Heart left ventricle (tissue), 16 donors: Measurements from ENCODE around the gene SLC5A2. TPM values are rescaled to one million over a fixed set of nuclear protein-coding genes. Genes with fewer than 3 reads are reported as not detected.
A peak's percentile ranks its signal among the peaks of the same experiment; 100 is the strongest.

ENCODE experiments used
- ATAC-seq, 4 donors: fragments of 200-7000 bp; cut with Tn5 transposase; one replicate each; pipeline ENCODE4 v1.9.1; 2020 to 2022; ENCODE audit warnings: moderate library complexity in 4 of 4, mild to moderate bottlenecking in 3 of 4, moderate number of reproducible peaks in 1 of 4
- DNase-seq, 5 donors: peaks; one replicate each; pipeline ENCODE4 v3.0.0-alpha.2; 2020
- H3K27ac ChIP-seq, 12 donors: fragments of 200-600 bp; sonication (generic) in 4 of 12; one replicate each; pipeline versions ENCODE4 v1.5.0 to v1.8.0; 2016 to 2022; ENCODE audit warnings: mild to moderate bottlenecking in 2 of 12
- H3K27me3 ChIP-seq, 9 donors: fragments of 200-600 bp; sonication (generic) in 2 of 9; one replicate each; pipeline versions ENCODE4 v1.5.1 to v1.8.0; 2016 to 2022; ENCODE audit warnings: mild to moderate bottlenecking in 3 of 9
- H3K36me3 ChIP-seq, 9 donors: fragments of 200-600 bp; sonication (generic) in 2 of 9; one replicate each; pipeline versions ENCODE4 v1.5.0 to v1.8.0; 2018 to 2022; ENCODE audit warnings: mild to moderate bottlenecking in 2 of 9
- H3K4me1 ChIP-seq, 12 donors: fragments of 200-600 bp; sonication (generic) in 4 of 12; one replicate each; pipeline versions ENCODE4 v1.5.0 to v1.8.0; 2016 to 2022; ENCODE audit warnings: mild to moderate bottlenecking in 3 of 12
- H3K4me3 ChIP-seq, 12 donors: fragments of 200-600 bp; sonication (generic) in 4 of 12; one replicate each; pipeline versions ENCODE4 v1.5.0 to v1.8.0; 2017 to 2022; ENCODE audit warnings: mild to moderate bottlenecking in 9 of 12, moderate library complexity in 4 of 12
- H3K9me3 ChIP-seq, 12 donors: fragments of 200-600 bp; sonication (generic) in 4 of 12; one replicate each; pipeline versions ENCODE4 v1.5.0 to v1.8.0; 2016 to 2022; ENCODE audit warnings: mild to moderate bottlenecking in 1 of 12
- CTCF ChIP-seq, 12 donors: fragments of 200-600 bp; sonication (generic) in 4 of 12; IDR thresholded peaks; one replicate each; pipeline versions ENCODE4 v1.5.0 to v1.8.0; 2018 to 2022; ENCODE audit warnings: antibody characterized with exemption in 12 of 12, mild to moderate bottlenecking in 5 of 12
- POLR2A ChIP-seq, 2 donors: fragments of 450-650 bp; IDR thresholded peaks; one replicate each; pipeline ENCODE4 v1.6.1; 2017; ENCODE audit warnings: antibody characterized with exemption in 2 of 2, mild to moderate bottlenecking in 2 of 2, moderate library complexity in 2 of 2
- WGBS, 4 donors: extraction: QIAGEN DNeasy Blood & Tissue Kit in 2 of 4; methylation state at CpG; one replicate each; pipeline versions ENCODE4 v1.1.5 to v1.1.7; 2013 to 2018; 5-methylcytosine and 5-hydroxymethylcytosine counted together
- intact Hi-C, 10 donors: fragments of 100-400 bp; cut with DNase I; formaldehyde crosslinking; loops; one replicate each; pipeline versions ENCODE4 v1.11.1 to v1.14.2; 2022
- polyA plus RNA-seq, 2 donors: library from polyadenylated mRNA; stranded (reverse); fragments of 200-250 nt; gene quantifications; one replicate each; pipeline ENCODE4 v1.2.3, GENCODE V29; 2013
- total RNA-seq, 9 donors: library from RNA; depleted of rRNA in 2 of 9; stranded (reverse); fragments of >200 nt in 2 of 9; fragmentation: NEBNext Ultra II Directional in 3 of 9; extraction: Animal tissue kit (Norgen Biotek cat#: 25700) in 3 of 9; gene quantifications; one replicate each; pipeline versions ENCODE4 v1.1.0 to v1.2.4, GENCODE V29; 2016 to 2023
- donor health status: ischemic (EF 13 %, LVEDD 7.1; RV severe dilation, severe dysfunction).
- donor health status: healthy with polysubstance abuse.
- donor health status: DM: no; HTN: yes; CAD: no.
- donor health status: DM: no; HTN: no; CAD: no.
- donor health status: ischemic (EF 25% LVEDD 6.9; RV normal size, moderate dysfunction).
- donor health status: ischemic (EF 25% LVEDD 5.7; RV mildly dilated, moderate dysfunction).
- donor health status: healthy.
- donor health status: DM: yes; HTN: yes; CAD: no.
- donor health status: ischemic (EF 35%, LVEDD 5.7; RV mildly dilated, moderate dysfunction).
- donor health status: nonischemic (EF 11% LVEDD 7.7; RV severe dilation, severe dysfunction).
- donor health status: DM: yes; HTN: yes; CAD: no.
- donor health status: PGD.
- donor health status: ischemic (EF 29% LVEDD 5.4; RV normal size, mild dysfunction).
- donor health status: nonischemic (EF 23%, LVEDD 6.1; RV moderate dilation, normal function).

The SLC5A2 gene
- total and polyA plus RNA-seq, 11 donors: 0.08 to 0.76 TPM; not detected in 9

DNA sequence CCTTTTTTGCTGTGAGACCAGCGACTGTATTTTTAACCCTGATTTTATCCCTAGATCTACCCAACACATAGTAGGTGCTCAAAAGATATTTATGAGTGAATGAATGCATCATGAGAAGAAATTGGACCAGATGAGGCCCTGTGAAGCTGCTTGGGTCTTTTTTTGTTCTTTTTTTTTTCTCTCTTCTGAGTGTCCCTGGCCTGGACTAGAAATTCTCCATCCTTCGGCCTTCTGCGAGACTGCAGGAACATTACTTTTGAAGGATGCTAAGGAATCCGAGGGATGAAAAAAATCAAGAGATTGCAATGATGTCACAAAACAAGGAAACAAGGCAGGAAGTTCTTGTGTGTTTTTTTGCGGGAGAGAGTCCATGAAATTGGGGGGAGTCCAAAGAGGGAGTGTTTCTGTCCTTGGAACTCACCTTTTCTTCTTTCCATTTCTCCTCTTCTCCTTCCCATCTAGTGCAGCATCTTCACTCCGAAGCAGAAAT lies 25.8 kb downstream of the SLC5A2 start:
- intact Hi-C loops: loop anchor here in 6 of 10 donors (1.0 to 10.0 kb wide), 9 partner anchors 36 to 366 kb away; partner anchors contain the start of genes ARMC5 (in 3 of the 6), TGFB1I1 (in 3 of the 6) and ZNF267 (in 2 of the 6)
- H3K4me1 ChIP-seq: peaks cover 4 to 54% (median 45%) of the 10 kb centered on the region in 12 donors
- no peaks in the 10 kb centered on the region for H3K27me3 ChIP-seq
- DNase-seq (no peak), ATAC-seq (peak in 2 of 4 donors; percentile 4 to 6)
- WGBS, 4 donors: 10 to 14% (median 12%) methylated on average over 6 of the region's 6 CpGs
- no peak for TF ChIP-seq CTCF (IDR thresholded peaks at IDR 0.05)
- no peak for TF ChIP-seq POLR2A (IDR thresholded peaks at IDR 0.05)
- no peaks in the 10 kb centered on the region for H3K9me3 ChIP-seq
- peaks cover 0 to 16% (median 8%) of the 10 kb centered on the region in 9 donors for H3K36me3 ChIP-seq
- H3K4me3 ChIP-seq: peak overlapping the region; percentile 73 to 100 (median 86)
- H3K27ac ChIP-seq: peak overlapping the region; percentile 82 to 98 (median 94)

GRCh38 chr16:31513126-31513525 lies 30.2 kb downstream of the SLC5A2 start:
- H3K4me1 ChIP-seq: peaks cover 0 to 15% (median 9%) of the 10 kb centered on the region in 12 donors
- intact Hi-C loops: no loop called here
- no peaks in the 10 kb centered on the region for H3K9me3 ChIP-seq
- no peaks in the 10 kb centered on the region for H3K36me3 ChIP-seq
- H3K27ac ChIP-seq: no peak overlapping the region
- no peak overlapping the region for H3K4me3 ChIP-seq
- DNase-seq (no peak), ATAC-seq (no peak)
- no peak for TF ChIP-seq POLR2A (IDR thresholded peaks at IDR 0.05)
- TF ChIP-seq CTCF (IDR thresholded peaks at IDR 0.05): no peak
- WGBS, 4 donors: 66 to 77% (median 73%) methylated on average over 6 of the region's 6 CpGs
- H3K27me3 ChIP-seq: no peaks in the 10 kb centered on the region

DNA sequence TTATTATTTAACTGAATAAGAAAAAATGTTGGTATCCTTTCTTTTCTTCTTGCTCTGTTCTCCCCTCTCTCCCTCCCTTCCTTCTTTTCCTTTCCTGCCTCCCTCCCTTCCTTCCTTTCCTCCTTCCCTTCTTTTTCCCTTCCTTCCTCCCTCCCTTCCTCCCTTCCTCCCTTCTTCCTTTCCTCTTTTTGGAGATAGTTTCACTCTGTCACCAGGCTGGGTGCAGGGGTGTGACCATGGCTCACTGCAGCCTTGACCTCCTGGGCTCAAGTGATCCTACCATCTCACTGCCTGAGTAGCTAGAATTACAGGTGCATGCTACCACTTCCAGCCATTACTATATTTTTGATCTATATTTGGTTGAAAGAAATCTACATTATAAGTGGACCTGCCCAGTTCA lies 31.0 kb downstream of the SLC5A2 start:
- ATAC-seq (no peak), DNase-seq (no peak)
- H3K27ac ChIP-seq: no peak overlapping the region
- intact Hi-C loops: no loop called here
- no peak for TF ChIP-seq CTCF (IDR thresholded peaks at IDR 0.05)
- TF ChIP-seq POLR2A (IDR thresholded peaks at IDR 0.05): no peak
- H3K4me1 ChIP-seq: peaks cover 0 to 14% (median 9%) of the 10 kb centered on the region in 12 donors
- H3K4me3 ChIP-seq: no peak overlapping the region
- H3K9me3 ChIP-seq: no peaks in the 10 kb centered on the region
- no peaks in the 10 kb centered on the region for H3K27me3 ChIP-seq
- no peaks in the 10 kb centered on the region for H3K36me3 ChIP-seq

GRCh38 chr16:31517800-31518402 lies 35.0 kb downstream of the SLC5A2 start:
- DNase-seq: no peak
- WGBS, 4 donors: 75 to 81% (median 81%) methylated on average over 4 of the region's 4 CpGs
- no peak overlapping the region for H3K4me3 ChIP-seq
- H3K9me3 ChIP-seq: no peaks in the 10 kb centered on the region
- no peaks in the 10 kb centered on the region for H3K4me1 ChIP-seq
- no peak for ATAC-seq
- H3K27ac ChIP-seq: no peak overlapping the region
- intact Hi-C loops: no loop called here
- H3K36me3 ChIP-seq: no peaks in the 10 kb centered on the region
- TF ChIP-seq CTCF (IDR thresholded peaks at IDR 0.05): no peak
- TF ChIP-seq POLR2A (IDR thresholded peaks at IDR 0.05): no peak
- H3K27me3 ChIP-seq: no peaks in the 10 kb centered on the region
